ENCODE measurements around the gene PDE4D. TPM values are rescaled to one million over a fixed set of nuclear protein-coding genes. Genes with fewer than 3 reads are reported as not detected.

Gene PDE4D
- total and polyA plus RNA-seq, 10 of the 15 experiments (the other 5 are each of a cell fraction or from before 2014, with no cell fraction given) = 0.87 to 4.1 (median 2.2) TPM

- Histone ChIP-seq H3K36me3 (ENCODE audit: control insufficient read depth in 2 of 2, insufficient read depth in 2 of 2, low read length in 1 of 2) (no peaks in the 10 kb centered on the region), H3K27ac (ENCODE audit: control insufficient read depth, insufficient read depth) (no peak overlapping the region), H3K4me1 (ENCODE audit: control insufficient read depth, insufficient read depth, low read length) (no peaks in the 10 kb centered on the region), H3K27me3 (replicated peaks in 1 of 2; ENCODE audit: control insufficient read depth in 2 of 2, insufficient read depth in 2 of 2, low read length in 1 of 2) (no peaks in the 10 kb centered on the region; a peak in 1 of 4 replicates), H4K20me1 (ENCODE audit: control insufficient read depth, insufficient read depth) (no peaks in the 10 kb centered on the region), H3K9ac (ENCODE audit: control insufficient read depth, insufficient read depth, low read length) (no peak overlapping the region), H3K4me3 (no peak overlapping the region), H3K79me2 (ENCODE audit: control insufficient read depth, insufficient read depth, low read length) (no peaks in the 10 kb centered on the region), H2AFZ (ENCODE audit: control insufficient read depth, low read depth, low read length) (no peak overlapping the region), H3K4me2 (ENCODE audit: control insufficient read depth, insufficient read depth) (no peak overlapping the region), H3K9me3 (replicated peaks; ENCODE audit: control insufficient read depth, insufficient read depth, low read length) (no peaks in the 10 kb centered on the region)
- no peak for ATAC-seq
- intact Hi-C loops (cut with micrococcal nuclease; ENCODE audit: unreplicated experiment) (no loop called here), in situ Hi-C loops (cut with MboI) (loop anchor here (5.0 to 10.0 kb wide), 2 partner anchors 350 to 567 kb away; no protein-coding TSS in a partner anchor)
- no TSS peak for BruUV-seq (replicated peaks)
- DNase-seq (ENCODE audit: low read depth, low spot score) = no peak
- 98% methylated on average over 6 of the region's 6 CpGs for WGBS (ENCODE audit: insufficient coverage, insufficient replicate concordance, low lambda C conversion rate, missing lambda C conversion rate)
- SMC1A ChIA-PET (ENCODE audit: uncharacterized antibody, unreplicated experiment) = interaction anchor here (0.7 to 1.9 kb wide), 4 partner anchors 8 to 470 kb away, joined by 3 to 6 read pairs (median 4); no protein-coding TSS in a partner anchor
- RAD21 ChIA-PET (ENCODE audit: unreplicated experiment) = no interaction called here
- POLR2A ChIA-PET = no interaction called here
- CTCF ChIA-PET = interaction anchor here (0.7 to 6.1 kb wide), 5 partner anchors 7 to 852 kb away, joined by 3 to 45 read pairs (median 9); no protein-coding TSS in a partner anchor
- FAIRE-seq = no peak
- TF ChIP-seq FOXK2 (IDR thresholded peaks at IDR 0.05) = no peak
- TF ChIP-seq SMARCA5 (IDR thresholded peaks at IDR 0.05) = no peak
- TF ChIP-seq, protein P1, sequence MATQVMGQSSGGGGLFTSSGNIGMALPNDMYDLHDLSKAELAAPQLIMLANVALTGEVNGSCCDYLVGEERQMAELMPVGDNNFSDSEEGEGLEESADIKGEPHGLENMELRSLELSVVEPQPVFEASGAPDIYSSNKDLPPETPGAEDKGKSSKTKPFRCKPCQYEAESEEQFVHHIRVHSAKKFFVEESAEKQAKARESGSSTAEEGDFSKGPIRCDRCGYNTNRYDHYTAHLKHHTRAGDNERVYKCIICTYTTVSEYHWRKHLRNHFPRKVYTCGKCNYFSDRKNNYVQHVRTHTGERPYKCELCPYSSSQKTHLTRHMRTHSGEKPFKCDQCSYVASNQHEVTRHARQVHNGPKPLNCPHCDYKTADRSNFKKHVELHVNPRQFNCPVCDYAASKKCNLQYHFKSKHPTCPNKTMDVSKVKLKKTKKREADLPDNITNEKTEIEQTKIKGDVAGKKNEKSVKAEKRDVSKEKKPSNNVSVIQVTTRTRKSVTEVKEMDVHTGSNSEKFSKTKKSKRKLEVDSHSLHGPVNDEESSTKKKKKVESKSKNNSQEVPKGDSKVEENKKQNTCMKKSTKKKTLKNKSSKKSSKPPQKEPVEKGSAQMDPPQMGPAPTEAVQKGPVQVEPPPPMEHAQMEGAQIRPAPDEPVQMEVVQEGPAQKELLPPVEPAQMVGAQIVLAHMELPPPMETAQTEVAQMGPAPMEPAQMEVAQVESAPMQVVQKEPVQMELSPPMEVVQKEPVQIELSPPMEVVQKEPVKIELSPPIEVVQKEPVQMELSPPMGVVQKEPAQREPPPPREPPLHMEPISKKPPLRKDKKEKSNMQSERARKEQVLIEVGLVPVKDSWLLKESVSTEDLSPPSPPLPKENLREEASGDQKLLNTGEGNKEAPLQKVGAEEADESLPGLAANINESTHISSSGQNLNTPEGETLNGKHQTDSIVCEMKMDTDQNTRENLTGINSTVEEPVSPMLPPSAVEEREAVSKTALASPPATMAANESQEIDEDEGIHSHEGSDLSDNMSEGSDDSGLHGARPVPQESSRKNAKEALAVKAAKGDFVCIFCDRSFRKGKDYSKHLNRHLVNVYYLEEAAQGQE (IDR thresholded peaks at IDR 0.05; ENCODE audit: low read depth, low read length) = no peak
- TF ChIP-seq USF1 (IDR thresholded peaks at IDR 0.05; ENCODE audit: borderline replicate concordance, extremely low read length, insufficient read depth, low read depth, low read length) = no peak
- TF ChIP-seq CREM (IDR thresholded peaks at IDR 0.05; ENCODE audit: low read depth) = no peak
- no peak for TF ChIP-seq TBL1XR1 (IDR thresholded peaks at IDR 0.05; ENCODE audit: low read depth, low read length)
- TF ChIP-seq CBFB (IDR thresholded peaks at IDR 0.05; ENCODE audit: low read depth) = no peak
- TF ChIP-seq RELB (IDR thresholded peaks at IDR 0.05; ENCODE audit: low read depth) = no peak
- no peak for TF ChIP-seq EZH2 (IDR thresholded peaks at IDR 0.05; ENCODE audit: borderline replicate concordance, control insufficient read depth, low read depth, low read length)
- TF ChIP-seq CBX5 (IDR thresholded peaks at IDR 0.05; ENCODE audit: low read depth) = no peak
- TF ChIP-seq MTA2 (IDR thresholded peaks at IDR 0.05; ENCODE audit: low read depth) = no peak
- no peak for TF ChIP-seq HCFC1 (IDR thresholded peaks at IDR 0.05; ENCODE audit: low read length)
- TF ChIP-seq IRF3 (IDR thresholded peaks at IDR 0.05) = no peak
- TF ChIP-seq WRNIP1 (IDR thresholded peaks at IDR 0.05; ENCODE audit: borderline replicate concordance, low read depth, low read length) = no peak
- no peak for TF ChIP-seq EED (IDR thresholded peaks at IDR 0.05; ENCODE audit: low read depth)
- no peak for TF ChIP-seq PBX3 (IDR thresholded peaks at IDR 0.05; ENCODE audit: insufficient replicate concordance, low read depth, low read length)
Measured at GRCh38 chr5:59817536-59817935, 76.0 kb downstream of the PDE4D start.

Measured in GM12878 (cell line).